Testis (tissue), 2 donors: ENCODE measurements around the gene ERC2.

Experiments
- POLR2A ChIP-seq: fragments of 450-650 bp; IDR thresholded peaks from one replicate; pipeline ENCODE4 v1.6.1; 2017; ENCODE audit warnings: antibody characterized with exemption, mild to moderate bottlenecking, moderate library complexity
- TF ChIP-seq, protein P1 (sequence below), 3 experiments: fragments of 450-650 bp in 2 of 3; fragments of 200-600 bp in 1 of 3; sonication (generic) in 1 of 3; IDR thresholded peaks; one replicate each; pipeline ENCODE4 v1.5.1; 2016 to 2019; ENCODE audit warnings: antibody characterized with exemption in 3 of 3, mild to moderate bottlenecking in 2 of 3, moderate library complexity in 1 of 3

DNA sequence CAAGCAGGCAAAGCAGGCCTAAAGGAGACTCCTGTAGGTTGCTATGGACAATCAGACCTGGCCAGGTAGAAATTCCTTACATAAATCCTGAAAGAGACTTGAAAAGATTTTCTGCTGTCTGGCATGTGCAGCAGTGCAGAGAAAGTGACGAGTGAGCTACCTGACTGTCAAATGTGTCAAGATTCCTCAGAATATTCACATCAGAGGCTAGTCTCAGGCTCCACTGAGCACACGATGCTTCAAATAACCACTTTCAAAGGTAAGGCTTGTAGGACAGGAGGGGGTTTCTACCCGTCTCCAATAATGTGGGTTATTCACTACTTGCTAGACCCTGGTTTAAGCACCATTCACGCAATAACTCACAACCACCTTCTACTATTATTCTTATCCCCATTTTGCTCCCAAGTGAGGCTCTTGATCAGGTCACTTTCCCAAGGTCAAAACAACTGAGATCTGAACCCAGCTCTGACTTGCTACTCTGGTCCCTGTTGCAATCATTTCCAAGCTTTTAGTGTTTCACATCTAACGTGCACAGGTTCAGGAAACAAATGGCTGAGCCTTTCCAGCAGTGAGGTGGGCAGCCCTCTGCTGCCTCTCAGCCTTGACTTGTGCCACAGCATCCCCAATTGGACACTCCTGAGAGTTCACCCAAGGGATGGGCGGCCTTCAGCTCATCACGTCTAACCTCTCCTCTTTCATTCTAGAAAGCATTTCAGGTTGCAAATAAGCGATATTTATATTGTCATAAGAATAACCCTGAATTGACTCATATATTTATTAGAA is 651.3 kb downstream of the ERC2 start:
- TF ChIP-seq, protein P1, sequence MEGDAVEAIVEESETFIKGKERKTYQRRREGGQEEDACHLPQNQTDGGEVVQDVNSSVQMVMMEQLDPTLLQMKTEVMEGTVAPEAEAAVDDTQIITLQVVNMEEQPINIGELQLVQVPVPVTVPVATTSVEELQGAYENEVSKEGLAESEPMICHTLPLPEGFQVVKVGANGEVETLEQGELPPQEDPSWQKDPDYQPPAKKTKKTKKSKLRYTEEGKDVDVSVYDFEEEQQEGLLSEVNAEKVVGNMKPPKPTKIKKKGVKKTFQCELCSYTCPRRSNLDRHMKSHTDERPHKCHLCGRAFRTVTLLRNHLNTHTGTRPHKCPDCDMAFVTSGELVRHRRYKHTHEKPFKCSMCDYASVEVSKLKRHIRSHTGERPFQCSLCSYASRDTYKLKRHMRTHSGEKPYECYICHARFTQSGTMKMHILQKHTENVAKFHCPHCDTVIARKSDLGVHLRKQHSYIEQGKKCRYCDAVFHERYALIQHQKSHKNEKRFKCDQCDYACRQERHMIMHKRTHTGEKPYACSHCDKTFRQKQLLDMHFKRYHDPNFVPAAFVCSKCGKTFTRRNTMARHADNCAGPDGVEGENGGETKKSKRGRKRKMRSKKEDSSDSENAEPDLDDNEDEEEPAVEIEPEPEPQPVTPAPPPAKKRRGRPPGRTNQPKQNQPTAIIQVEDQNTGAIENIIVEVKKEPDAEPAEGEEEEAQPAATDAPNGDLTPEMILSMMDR (IDR thresholded peaks at IDR 0.05) = no peak
- TF ChIP-seq POLR2A = no peak
